Stimulated activated CD8-positive, alpha-beta memory T cell treated with anti-CD3 and anti-CD28 coated beads, Interleukin-4, amount 100 ng/mL, for 1 hour (primary cell): Measurements from ENCODE around the gene ETV7.
"Not testable (repeated sequence)": the region's sequence is repeated elsewhere in the genome, so short reads cannot be mapped to it uniquely, and the experiment has no call there.

ENCODE experiments used
- DNase-seq, 2 donors: peaks; one replicate each; pipeline ENCODE4 v3.0.0-alpha.2; 2020; ENCODE audit warnings: low read depth in 2 of 2, low spot score in 1 of 2

The ETV7 gene

DNA sequence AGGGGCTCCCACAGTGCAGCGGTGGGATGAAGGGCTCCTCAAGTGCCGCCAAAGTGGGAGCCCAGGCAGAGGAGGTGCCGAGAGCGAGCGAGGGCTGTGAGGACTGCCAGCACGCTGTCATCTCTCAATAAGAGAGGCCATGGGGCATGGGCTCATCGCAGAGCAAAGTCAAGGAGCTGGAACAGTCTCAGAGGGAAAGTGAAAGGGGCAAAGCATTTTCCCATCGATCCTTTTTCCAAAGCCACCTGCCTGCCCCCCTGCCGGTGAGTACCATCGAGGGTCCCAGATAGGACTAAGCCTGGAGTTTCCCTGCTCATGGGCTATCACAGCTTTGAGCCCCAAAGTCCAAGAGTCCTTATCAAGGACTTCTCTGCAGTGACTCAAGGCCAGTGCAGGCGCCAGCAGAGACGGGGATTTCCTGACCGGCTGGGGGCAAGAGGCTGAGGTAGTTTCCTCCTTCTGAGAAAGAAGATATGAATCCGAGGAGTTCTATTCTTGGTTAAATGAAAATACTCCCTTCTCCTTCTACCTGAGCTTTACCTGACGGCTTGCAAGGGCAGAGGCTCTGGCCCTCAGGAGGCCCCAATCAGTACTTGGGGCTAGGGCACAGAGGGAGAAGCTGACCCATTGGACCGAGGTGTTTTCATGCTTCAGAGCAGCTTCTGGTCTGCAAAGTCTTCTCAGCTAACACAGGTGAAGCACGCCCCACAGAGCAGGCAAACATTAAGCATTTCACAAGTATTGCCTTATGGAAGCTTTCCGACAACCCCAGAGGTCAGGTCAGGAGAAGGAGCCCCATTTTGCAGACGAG is 22.6 kb downstream of the ETV7 start:
- no peak for DNase-seq

DNA sequence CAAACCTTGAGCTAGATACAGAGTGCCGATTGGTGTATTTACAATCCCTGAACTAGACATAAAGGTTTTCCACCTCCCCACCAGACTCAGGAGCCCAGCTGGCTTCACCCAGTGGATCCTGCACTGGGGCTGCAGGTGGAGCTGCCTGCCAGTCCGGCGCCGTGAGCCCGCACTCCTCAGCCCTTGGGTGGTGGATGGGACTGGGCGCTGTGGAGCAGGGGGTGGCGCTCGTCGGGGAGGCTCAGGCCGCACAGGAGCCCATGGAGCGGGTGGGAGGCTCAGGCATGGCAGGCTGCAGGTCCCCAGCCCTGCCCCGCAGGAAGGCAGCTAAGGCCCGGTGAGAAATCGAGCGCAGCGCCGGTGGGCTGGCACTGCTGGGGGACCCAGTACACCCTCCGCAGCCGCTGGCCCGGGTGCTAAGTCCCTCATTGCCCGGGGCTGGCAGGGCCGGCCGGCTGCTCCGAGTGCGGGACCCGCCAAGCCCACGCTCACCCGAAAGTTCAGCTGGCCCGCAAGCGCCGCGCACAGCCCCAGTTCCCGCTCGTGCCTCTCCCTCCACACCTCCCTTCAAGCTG is 23.3 kb downstream of the ETV7 start:
- DNase-seq, result not testable (repeated sequence)

DNA sequence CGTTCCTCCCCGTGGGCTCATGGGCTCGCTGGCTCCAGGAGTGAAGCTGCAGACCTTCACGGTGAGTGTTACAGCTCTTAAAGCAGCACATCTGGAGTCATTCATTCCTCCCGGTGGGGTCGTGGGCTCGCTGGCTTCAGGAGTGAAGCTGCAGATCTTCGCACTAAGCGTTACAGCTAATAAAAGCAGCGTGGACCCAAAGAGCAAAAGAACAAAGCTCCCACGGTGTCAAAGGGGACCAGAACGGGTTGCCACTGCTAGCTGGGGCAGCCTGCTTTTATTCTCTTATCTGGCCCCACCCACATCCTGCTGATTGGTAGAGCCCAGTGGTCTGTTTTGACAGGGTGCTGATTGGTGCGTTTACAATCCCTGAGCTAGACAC is 24.1 kb downstream of the ETV7 start:
- DNase-seq, result not testable (repeated sequence)

DNA sequence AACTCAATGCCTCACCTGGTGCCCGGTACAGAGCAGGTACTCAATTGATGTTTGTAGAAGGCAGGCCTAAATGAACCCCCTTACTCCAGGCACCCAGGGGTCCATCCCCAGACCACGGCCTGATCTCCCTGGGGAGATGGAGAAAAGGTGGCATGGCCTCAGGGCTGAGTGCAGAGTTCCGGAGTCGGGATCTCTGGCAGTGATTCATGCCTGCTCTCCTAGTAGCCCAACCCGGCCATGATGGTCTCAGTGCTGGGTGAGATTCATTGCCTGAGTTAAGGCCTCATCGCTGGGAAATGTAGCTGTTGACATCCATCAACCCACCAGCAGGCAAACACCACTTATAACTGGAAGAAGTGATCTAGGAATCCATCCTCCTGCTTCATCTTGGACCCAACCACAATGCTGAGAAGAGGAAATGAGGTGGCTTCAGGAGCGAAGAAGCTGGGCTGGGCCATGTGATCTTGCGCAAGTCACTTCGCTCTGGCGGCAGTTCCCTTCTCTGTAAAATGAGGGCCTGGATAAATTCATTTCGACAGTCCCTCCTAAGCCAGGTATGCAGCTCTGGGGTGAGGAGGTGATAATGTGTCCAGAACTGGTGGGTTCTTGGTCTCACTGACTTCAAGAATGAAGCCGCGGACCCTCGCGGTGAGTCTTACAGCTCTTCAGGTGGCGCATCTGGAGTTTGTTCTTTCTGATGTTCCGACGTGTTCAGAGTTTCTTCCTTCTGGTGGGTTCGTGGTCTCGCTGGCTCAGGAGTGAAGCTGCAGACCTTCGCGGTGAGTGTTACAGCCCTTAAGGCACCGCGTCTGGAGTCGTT is 24.7 kb downstream of the ETV7 start:
- no peak for DNase-seq

DNA sequence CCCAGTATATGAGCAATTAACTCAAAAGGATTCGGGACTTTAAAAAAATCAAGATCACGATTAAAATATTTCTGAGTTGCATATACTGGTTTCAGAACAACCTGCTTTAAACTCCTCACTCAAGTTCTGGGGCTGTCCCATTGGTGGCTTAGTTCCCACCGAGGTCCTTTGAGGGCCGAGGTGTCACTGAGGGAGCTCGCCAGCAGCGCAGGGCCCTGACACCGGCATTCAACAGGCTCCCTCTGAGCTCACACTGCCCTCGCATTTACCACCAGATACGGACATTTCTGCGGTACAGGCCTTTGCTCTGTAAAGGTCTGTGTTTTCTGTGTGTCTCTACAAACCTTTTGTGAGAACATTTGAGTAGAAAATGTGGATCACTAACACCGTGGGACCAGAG is 26.4 kb downstream of the ETV7 start:
- DNase-seq, result no peak

DNA sequence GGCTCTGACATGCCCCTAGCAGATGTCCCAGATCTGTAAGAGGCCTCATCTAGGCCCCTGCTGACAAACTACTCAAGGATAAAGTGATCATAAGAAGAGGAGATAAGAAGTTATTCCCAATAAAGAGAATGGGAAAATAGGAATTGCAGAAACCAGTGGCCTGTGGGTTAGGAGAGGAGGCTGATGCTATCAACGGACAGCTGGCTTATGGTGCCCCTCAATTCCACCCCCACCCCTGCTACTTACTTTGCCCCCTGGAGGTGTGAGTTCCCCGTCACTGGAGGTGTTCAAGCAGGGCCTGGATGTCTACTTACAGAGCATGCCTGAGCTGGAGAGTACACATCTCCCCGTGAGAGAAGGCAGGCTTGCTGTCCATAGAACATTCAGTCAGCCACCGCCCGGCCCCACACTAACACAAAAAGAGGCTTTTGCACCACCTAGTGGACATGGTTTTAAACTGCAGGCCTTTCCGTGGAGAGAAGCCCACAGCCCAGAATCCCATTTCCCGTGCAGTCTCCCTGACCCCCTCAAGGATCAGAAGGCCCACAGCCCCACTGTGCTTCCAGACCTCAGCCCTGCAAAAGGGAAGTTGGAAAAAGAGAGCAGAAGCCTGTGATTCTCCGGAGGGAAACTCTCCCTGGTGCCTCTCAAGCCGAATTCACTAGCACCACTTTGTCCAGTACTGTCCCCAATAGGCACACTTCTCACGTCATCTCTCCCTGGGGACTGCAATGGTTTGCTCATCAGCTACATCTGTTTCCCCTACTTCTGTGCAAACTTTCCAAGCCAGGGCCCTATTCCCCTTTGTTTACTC is 27.0 kb downstream of the ETV7 start:
- peak; percentile 13 to 40 for DNase-seq

DNA sequence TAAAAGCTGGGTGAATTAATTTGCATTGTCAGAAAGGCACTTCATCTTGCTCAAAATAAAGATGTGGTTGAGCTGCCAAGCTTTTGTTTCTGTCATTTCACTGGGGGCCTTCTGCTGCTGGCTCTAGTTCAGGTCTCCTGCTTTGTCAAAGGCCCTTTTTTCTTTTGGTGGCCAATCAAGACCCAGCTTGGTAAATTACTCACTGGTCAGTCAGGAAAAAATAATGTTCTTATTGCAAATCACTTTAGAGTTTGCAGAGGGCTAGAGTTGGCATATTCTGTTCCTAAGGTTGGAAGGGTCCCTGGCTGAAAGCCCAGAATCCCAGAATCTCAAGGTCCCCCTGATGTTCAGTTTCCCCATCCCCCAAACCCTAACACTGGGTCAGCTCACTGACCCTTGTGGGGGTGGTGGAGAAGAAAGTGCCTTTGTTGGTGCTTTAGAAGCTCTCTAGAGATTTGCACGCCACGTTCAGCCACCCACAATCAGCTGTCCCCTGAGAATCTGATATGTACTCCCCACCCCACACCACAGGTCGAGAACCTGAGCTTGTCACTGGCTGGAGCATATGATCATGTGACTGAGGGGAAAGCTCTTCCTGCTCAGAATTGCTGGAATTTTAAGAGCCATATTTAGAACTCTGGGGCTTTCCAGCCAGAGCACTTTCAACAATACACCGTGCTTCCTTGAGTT is 29.1 kb downstream of the ETV7 start:
- no peak for DNase-seq

DNA sequence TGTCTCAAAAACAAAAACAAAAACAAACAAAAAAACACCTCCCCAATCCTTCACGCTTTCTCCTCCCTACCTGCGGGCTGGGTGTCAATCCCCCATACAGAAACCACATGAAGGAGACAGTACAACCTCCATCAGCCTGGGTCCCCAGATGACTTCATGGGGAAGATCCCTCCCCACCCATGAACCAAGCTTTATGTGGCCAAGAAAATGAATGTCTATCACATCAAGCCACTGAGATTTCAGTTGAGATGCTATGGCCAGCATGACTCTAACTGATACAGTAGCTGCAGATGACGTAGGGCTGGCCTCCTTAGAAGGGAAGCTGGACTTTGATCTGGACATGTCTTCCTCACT is 29.6 kb downstream of the ETV7 start:
- no peak for DNase-seq

DNA sequence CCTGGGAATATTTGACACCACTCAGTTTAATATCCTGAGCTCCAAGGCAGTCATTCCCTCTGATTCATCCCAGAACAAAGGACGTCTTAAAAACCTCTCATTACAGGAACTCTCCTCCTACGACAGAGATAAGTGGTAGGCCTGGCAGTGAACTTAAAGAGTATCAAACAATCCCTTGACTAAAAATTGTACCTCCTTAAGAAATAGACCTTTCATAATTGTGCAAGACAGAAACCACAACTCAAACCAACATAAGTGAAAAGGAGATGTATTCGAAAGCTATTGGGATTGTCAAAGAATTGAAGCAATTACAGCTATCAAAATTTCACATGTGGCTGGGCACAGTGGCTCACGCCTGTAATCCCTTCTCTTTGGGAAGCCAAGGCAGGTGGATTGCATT is 31.6 kb downstream of the ETV7 start:
- no peak for DNase-seq

DNA sequence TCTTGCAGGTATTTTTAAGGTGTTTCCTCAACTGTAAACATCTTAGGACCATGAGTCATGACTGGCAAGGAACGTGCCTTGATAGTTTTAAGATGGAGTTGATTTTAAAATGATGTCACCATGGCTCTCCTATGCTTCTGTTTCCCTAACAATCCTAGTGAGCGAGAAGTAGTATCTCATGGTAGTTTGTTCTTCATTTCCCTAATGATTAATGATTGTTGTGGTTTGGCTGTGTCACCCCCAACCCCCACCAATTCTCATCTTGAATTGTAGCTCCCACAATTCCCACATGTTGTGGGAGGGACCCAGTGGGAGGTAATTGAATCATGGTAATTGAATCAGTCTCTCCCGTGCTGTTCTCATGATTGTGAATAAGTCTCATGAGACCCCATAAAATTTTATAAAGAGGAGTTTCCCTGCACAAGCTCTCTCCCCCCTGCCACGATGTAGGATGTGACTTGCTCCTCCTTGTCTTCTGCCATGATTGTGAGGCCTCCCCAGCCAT is 34.0 kb downstream of the ETV7 start:
- DNase-seq, result no peak

DNA sequence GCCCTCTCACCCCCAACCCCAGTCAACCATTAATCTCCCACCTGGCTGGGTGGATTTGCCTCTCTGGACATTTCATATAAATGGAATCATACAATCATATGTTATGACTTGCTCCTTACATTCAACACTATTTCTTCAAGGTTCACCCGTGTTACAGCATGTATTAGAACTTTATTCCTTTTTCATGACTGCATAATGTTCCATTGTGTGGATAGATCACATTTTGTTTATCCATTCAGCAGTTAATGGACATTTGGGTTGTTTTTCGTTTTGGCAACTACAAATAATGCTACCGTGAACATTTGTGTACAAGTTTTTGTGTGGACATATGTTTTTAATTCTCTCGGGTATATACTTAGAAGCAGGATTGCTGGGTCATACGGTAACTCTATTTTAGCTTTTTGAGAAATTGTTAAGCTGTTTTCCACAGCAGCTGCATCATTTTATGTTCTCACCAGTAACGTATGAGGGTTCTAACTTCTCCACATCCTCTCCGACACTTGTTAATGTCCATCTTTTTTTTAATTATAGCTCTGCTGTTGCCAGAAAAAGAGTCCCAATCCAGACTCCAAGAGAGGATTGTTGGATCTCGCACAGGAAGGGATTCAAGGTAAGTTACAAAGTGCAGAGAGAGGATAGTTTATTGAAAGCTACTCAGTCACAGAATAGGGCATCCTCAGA is 34.9 kb downstream of the ETV7 start:
- no peak for DNase-seq

DNA sequence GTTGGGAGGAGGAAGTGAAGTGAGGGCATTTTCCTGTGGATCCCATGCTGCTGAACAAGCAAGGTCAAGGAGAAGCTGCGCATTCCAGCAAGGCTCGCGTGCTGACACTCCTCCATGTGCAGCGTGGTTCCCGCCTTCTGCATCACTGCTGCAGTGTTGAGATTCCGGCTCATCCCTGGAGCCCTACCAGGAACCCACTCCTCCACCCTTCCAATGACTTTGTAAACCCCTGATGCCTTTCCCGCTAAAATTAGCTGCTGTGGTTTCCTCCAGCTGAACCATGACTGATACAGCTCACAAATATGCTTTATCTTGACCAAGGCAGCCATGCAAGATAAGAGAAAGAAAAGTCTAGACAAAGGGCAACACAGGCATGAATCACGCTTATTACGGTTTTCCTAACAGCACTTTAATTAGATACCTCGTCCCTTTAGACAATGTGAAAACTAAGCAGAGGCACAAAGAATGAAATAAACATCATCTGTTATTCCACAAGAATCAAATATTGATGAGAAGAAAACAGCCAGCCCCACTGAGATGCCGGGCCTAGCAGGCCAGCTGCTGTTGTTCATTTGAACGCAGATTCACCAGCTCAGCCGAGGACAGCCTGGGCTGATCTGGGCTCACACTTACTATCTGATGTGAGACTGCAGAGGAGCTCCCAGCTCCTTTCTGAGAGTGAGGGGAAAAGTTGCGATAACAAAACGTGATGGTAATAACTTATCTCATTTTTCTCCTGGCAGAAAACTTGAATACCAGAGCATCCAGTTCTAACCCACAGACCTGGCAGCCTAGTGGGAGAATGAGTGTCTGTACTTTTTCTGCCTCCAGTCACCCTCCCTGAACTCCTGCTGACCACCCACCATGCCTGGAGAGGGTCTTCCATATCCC is 36.5 kb downstream of the ETV7 start:
- DNase-seq, result no peak

DNA sequence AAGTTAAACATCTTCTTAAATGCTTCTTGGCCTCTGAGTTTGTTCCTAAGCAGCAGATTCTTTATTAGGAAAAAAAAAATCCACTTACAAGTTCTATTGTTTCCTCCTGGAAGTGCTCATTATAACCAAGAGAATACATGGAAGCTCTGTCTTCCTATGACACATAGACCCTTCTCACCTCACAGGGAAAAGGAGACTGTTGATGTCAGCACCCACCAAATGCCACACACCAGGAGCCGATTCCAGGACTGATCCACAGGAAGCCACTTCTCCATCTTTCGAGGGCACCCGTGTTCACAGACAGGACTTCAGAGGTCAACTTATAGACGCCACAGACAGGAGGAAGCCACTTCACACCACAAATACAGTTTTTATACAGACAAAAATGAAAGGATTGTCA is 37.4 kb downstream of the ETV7 start:
- DNase-seq, result no peak

DNA sequence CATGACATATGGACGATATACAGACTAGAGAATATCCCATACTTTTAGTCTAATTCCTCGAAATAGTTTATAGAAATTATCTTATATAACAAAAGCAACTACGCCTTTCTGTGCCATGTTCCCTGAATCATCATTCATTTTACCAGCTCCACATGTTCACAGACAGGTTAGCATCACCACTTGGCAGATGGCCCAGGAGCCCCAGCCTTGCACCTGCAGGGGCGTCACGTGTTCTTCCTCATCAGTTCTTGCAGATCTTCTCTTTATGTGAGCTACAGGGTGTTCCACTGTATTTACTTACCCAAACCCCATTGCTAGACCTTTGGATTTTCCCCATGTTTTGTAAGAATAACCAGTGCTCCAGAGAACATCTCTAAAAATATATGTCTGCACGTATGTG is 38.2 kb downstream of the ETV7 start:
- DNase-seq, result no peak

DNA sequence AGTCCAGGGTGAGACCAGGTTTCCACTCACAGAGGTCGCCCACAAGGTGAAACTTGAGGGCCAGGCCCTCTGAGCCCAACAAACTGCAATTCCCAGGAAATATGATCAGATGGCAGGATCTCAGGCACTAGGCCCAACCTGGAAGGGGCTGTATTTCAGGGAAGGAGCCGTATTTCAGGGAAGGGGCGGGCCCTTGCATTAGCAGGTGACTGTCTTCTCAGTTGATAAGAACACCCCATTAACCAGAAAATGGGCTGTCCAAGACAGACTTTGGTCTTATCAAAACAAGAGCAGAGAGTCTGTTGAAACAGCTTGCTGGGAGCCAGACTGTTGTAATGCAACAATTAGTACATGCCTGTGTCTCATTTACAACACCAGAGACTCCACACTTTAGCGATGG is 39.8 kb downstream of the ETV7 start:
- no peak for DNase-seq

DNA sequence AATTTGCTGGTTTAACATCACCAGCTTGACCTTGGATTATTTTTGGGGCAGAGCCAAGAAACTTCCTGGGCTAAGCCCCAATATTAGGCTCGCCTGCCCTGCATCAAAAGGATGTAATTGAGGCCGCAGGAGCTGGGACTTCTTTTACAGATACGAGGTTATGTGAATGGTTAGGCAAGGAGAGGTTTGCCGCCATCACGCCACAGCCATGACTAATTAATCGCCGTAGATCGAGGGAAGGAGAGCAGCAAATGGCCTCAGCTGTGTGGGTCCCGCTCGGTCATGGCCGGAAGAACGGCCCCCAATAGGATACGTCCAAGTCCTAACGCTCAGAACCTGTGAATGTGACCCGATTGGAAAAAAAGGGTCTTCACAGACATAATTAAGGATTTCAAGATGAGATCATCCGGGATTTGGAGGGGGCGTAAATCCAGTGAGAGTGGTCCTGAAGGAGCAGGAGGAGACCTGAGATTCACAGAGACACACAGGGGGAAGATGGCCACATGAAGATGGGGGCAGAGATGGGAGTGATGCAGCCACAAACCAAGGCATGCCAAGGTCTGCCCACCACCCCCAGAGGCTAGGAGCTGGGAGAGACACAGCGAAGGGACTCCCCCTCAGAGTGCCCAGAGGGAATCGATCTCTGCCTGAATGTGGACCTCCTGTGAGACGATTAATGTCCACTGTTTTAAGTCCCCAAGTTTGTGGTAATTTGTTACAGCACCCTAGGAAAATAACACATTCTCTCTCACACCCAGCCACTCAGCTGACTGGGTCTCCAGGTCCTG is 40.8 kb downstream of the ETV7 start:
- no peak for DNase-seq

DNA sequence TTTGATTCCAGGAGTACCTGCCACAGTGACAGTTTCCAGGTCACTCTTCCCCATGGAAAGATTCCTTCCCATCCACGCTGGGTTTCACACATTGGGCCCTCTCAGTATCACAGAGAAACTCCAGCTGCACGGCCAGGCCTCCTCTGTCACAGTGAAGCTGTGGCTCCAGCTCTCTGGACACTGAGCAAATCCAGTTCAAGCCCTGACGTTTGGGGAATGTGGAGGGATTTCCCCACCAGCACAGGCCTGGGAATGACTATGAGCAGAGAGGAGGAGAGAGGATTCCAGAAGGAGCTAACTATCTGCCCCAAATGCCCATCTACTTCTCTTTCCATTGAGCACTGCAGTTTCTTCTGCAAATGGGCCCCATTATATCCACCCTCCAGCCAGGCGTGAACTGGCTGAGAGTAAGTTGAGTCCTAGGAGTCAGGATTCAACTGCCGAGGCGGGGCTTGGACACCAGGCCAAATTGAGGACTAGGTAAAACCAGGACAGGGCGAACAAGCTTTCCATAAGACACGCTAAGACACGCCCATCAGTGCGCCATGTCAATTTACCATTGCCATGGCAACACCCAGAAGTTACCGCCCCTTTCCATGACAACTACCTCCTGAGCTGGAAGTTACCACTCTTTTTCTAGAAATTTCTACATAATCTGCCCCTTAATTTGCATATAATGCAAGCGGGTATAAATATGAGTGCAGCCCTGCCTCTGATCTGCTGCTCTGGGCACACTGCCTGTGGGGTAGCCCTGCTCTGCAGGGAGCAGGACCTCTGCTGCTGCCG is 41.6 kb downstream of the ETV7 start:
- no peak for DNase-seq
